ENCODE data around the gene RNF150.

Gene RNF150

GRCh38 chr4:140969296-140969695 is 164.0 kb downstream of the RNF150 start:
- DNase-seq: no peak

GRCh38 chr4:140968371-140968770 is 164.9 kb downstream of the RNF150 start:
- no peak for DNase-seq

- DNase-seq: no peak
These were observed 169.4 kb downstream of the RNF150 start for GRCh38 chr4:140963883-140964282.

- no peak for DNase-seq
These were observed 177.6 kb downstream of the RNF150 start for GRCh38 chr4:140955641-140956040.

- DNase-seq: no peak
These were observed 180.6 kb downstream of the RNF150 start for GRCh38 chr4:140952717-140953116.

- DNase-seq: no peak
These were observed 185.8 kb downstream of the RNF150 start for GRCh38 chr4:140947506-140947905.

- no peak for DNase-seq
These were observed 188.2 kb downstream of the RNF150 start for GRCh38 chr4:140945106-140945505.

- DNase-seq: no peak
These were observed 188.7 kb downstream of the RNF150 start for GRCh38 chr4:140944572-140944971.

- no peak for DNase-seq
These were observed 189.1 kb downstream of the RNF150 start for GRCh38 chr4:140944199-140944515.

- DNase-seq: no peak
These were observed 189.6 kb downstream of the RNF150 start for GRCh38 chr4:140943486-140944198.

- DNase-seq: no peak
These were observed 192.7 kb downstream of the RNF150 start for GRCh38 chr4:140940589-140940988.

- no peak for DNase-seq
These were observed 195.4 kb downstream of the RNF150 start for GRCh38 chr4:140937866-140938265.

- no peak for DNase-seq
These were observed 198.0 kb downstream of the RNF150 start for GRCh38 chr4:140935254-140935653.

- no peak for DNase-seq
These were observed 200.7 kb downstream of the RNF150 start for GRCh38 chr4:140932501-140933045.

- DNase-seq: no peak
These were observed 201.4 kb downstream of the RNF150 start for GRCh38 chr4:140931911-140932310.

- no peak for DNase-seq
These were observed 202.7 kb downstream of the RNF150 start for GRCh38 chr4:140930557-140930956.

GRCh38 chr4:140930011-140930410 is 203.3 kb downstream of the RNF150 start:
- no peak for DNase-seq

- DNase-seq: no peak
These were observed 204.4 kb downstream of the RNF150 start for GRCh38 chr4:140928880-140929279.

- no peak for DNase-seq
These were observed 206.6 kb downstream of the RNF150 start for GRCh38 chr4:140926672-140927071.

- DNase-seq: no peak
These were observed 207.9 kb downstream of the RNF150 start for GRCh38 chr4:140925417-140925816.

- DNase-seq: no peak
These were observed 208.4 kb downstream of the RNF150 start for GRCh38 chr4:140924761-140925392.

GRCh38 chr4:140906993-140907962 is 226.0 kb downstream of the RNF150 start:
- DNase-seq: no peak

GRCh38 chr4:140904904-140905303 is 228.4 kb downstream of the RNF150 start:
- DNase-seq: no peak
